HG03439 (cell line): ENCODE data around the gene ARID1B.

ENCODE experiments used
- ATAC-seq: cut with Tn5 transposase; IDR thresholded peaks from one replicate; pipeline ENCODE4 v1.9.1; 2021; ENCODE audit warnings: mild to moderate bottlenecking, moderate library complexity; ENCODE audit not compliant: unreplicated experiment

The ARID1B gene

GRCh38 chr6:157116426-157116825, 339.2 kb downstream of the ARID1B start:
- ATAC-seq, result no peak

GRCh38 chr6:157117431-157118095, 340.4 kb downstream of the ARID1B start:
- no peak for ATAC-seq

- no peak for ATAC-seq
Observed at GRCh38 chr6:157119502-157120027, 342.4 kb downstream of the ARID1B start.

GRCh38 chr6:157120534-157121232, 343.5 kb downstream of the ARID1B start:
- no peak for ATAC-seq

- ATAC-seq, result no peak
Observed at GRCh38 chr6:157121897-157122296, 344.7 kb downstream of the ARID1B start.

- no peak for ATAC-seq
Observed at GRCh38 chr6:157123234-157123633, 346.1 kb downstream of the ARID1B start.

- no peak for ATAC-seq
Observed at GRCh38 chr6:157124485-157125254, 347.5 kb downstream of the ARID1B start.

GRCh38 chr6:157125531-157125930, 348.4 kb downstream of the ARID1B start:
- ATAC-seq, result no peak

- no peak for ATAC-seq
Observed at GRCh38 chr6:157126183-157127098, 349.3 kb downstream of the ARID1B start.

GRCh38 chr6:157128235-157128775, 351.1 kb downstream of the ARID1B start:
- ATAC-seq, result no peak

- no peak for ATAC-seq
Observed at GRCh38 chr6:157131250-157131649, 354.1 kb downstream of the ARID1B start.

- ATAC-seq, result no peak
Observed at GRCh38 chr6:157133856-157134255, 356.7 kb downstream of the ARID1B start.

GRCh38 chr6:157134402-157135047, 357.3 kb downstream of the ARID1B start:
- no peak for ATAC-seq

GRCh38 chr6:157135691-157136090, 358.5 kb downstream of the ARID1B start:
- no peak for ATAC-seq

- ATAC-seq, result no peak
Observed at GRCh38 chr6:157137501-157137900, 360.3 kb downstream of the ARID1B start.

GRCh38 chr6:157139054-157139708, 362.0 kb downstream of the ARID1B start:
- no peak for ATAC-seq

- ATAC-seq, result peak; percentile 89
Observed at GRCh38 chr6:157143171-157143889, 366.2 kb downstream of the ARID1B start.
